Mesenchymal stem cell (in vitro differentiated cells and primary cell): ENCODE results near the gene GNG8.

Source experiments
- DNase-seq: peaks from one replicate; pipeline ENCODE4 v3.0.0-alpha.2; 2013
- H2AFZ ChIP-seq: one replicate; pipeline ENCODE4 v1.6.1; 2013; ENCODE audit warnings: low read depth, mild to moderate bottlenecking, control low read depth, inconsistent platforms, low read length, moderate library complexity
- H2AK5ac ChIP-seq: 2 replicates; pipeline ENCODE4 v1.6.1; 2013; ENCODE audit warnings: low read length, moderate library complexity, mild to moderate bottlenecking, inconsistent platforms; ENCODE audit not compliant: severe bottlenecking
- H2BK120ac ChIP-seq: one replicate; pipeline ENCODE4 v1.6.1; 2013; ENCODE audit warnings: low read depth, mild to moderate bottlenecking, inconsistent platforms, low read length, moderate library complexity
- H2BK12ac ChIP-seq, 2 experiments: one replicate each; pipeline ENCODE4 v1.6.1; 2013; ENCODE audit warnings: inconsistent platforms in 2 of 2, low read length in 2 of 2, mild to moderate bottlenecking in 2 of 2, moderate library complexity in 2 of 2, control low read depth in 1 of 2
- H2BK15ac ChIP-seq: one replicate; pipeline ENCODE4 v1.6.1; 2013; ENCODE audit warnings: mild to moderate bottlenecking, low read depth, inconsistent platforms; ENCODE audit not compliant: poor library complexity, severe bottlenecking
- H2BK5ac ChIP-seq: 2 replicates; pipeline ENCODE4 v1.6.1; 2013; ENCODE audit warnings: low read depth, mild to moderate bottlenecking, low read length, control low read depth, inconsistent platforms; ENCODE audit not compliant: poor library complexity, severe bottlenecking
- H3K14ac ChIP-seq, 2 experiments: one replicate each; pipeline ENCODE4 v1.6.1; 2013; ENCODE audit warnings: inconsistent platforms in 2 of 2, low read length in 2 of 2, control low read depth in 1 of 2, mild to moderate bottlenecking in 1 of 2, moderate library complexity in 1 of 2
- H3K18ac ChIP-seq, 2 experiments: one replicate each; pipeline ENCODE4 v1.6.1; 2013; ENCODE audit warnings: inconsistent platforms in 2 of 2, low read length in 2 of 2, control low read depth in 1 of 2, low read depth in 1 of 2, mild to moderate bottlenecking in 1 of 2
- H3K23ac ChIP-seq, 2 experiments: one replicate each; pipeline ENCODE4 v1.6.1; 2013; ENCODE audit warnings: inconsistent platforms in 2 of 2, low read length in 2 of 2, mild to moderate bottlenecking in 2 of 2, moderate library complexity in 2 of 2, control low read depth in 1 of 2
- H3K27ac ChIP-seq: 2 replicates; pipeline ENCODE4 v1.5.1; 2013; ENCODE audit warnings: mild to moderate bottlenecking, moderate library complexity, low read length, control low read depth, inconsistent platforms; ENCODE audit not compliant: poor library complexity, severe bottlenecking
- H3K27me3 ChIP-seq, 2 experiments: 2 replicates each; pipeline versions ENCODE4 v1.6.1 to v1.7.0; 2013; ENCODE audit warnings: low read length in 2 of 2, mild to moderate bottlenecking in 2 of 2, moderate library complexity in 2 of 2, control low read depth in 1 of 2, inconsistent platforms in 1 of 2; ENCODE audit not compliant: control insufficient read depth in 1 of 2, insufficient read depth in 1 of 2
- H3K36me3 ChIP-seq, 2 experiments: 2 replicates each; pipeline versions ENCODE4 v1.6.1 to v1.7.0; 2013; ENCODE audit warnings: low read length in 2 of 2, control low read depth in 1 of 2, inconsistent platforms in 1 of 2, low read depth in 1 of 2, mild to moderate bottlenecking in 1 of 2; ENCODE audit not compliant: insufficient read depth in 2 of 2, control insufficient read depth in 1 of 2
- H3K4ac ChIP-seq, 2 experiments: one replicate each; pipeline ENCODE4 v1.6.1; 2013; ENCODE audit warnings: inconsistent platforms in 2 of 2, low read length in 2 of 2, mild to moderate bottlenecking in 2 of 2, moderate library complexity in 2 of 2, control low read depth in 1 of 2, low read depth in 1 of 2
- H3K4me1 ChIP-seq: 2 replicates; pipeline ENCODE4 v1.6.1; 2013; ENCODE audit warnings: low read depth, low read length, control low read depth; ENCODE audit not compliant: control insufficient read depth, insufficient read depth
- H3K4me2 ChIP-seq: 2 replicates; pipeline ENCODE4 v1.6.1; 2013; ENCODE audit warnings: low read length, mild to moderate bottlenecking, inconsistent platforms; ENCODE audit not compliant: poor library complexity, severe bottlenecking
- H3K4me3 ChIP-seq, 2 experiments: 2 replicates each; pipeline versions ENCODE4 v1.5.1 to v1.7.0; 2013; ENCODE audit warnings: low read length in 2 of 2, mild to moderate bottlenecking in 2 of 2, control low read depth in 1 of 2, low read depth in 1 of 2; ENCODE audit not compliant: insufficient read depth in 1 of 2
- H3K79me1 ChIP-seq: replicated peaks from 2 replicates; pipeline ENCODE4 v1.6.1; 2013; ENCODE audit warnings: mild to moderate bottlenecking, control low read depth, low read length, inconsistent platforms; ENCODE audit not compliant: poor library complexity, severe bottlenecking
- H3K9ac ChIP-seq: 2 replicates; pipeline ENCODE4 v1.7.0; 2013; ENCODE audit warnings: mild to moderate bottlenecking, low read length, moderate library complexity
- H3K9me3 ChIP-seq: 2 replicates; pipeline ENCODE4 v1.7.0; 2013; ENCODE audit warnings: mild to moderate bottlenecking, low read length; ENCODE audit not compliant: control insufficient read depth
- H4K8ac ChIP-seq: one replicate; pipeline ENCODE4 v1.6.1; 2013; ENCODE audit warnings: inconsistent platforms, mild to moderate bottlenecking, low read length, moderate library complexity
- H4K91ac ChIP-seq: one replicate; pipeline ENCODE4 v1.6.1; 2013; ENCODE audit warnings: mild to moderate bottlenecking, low read length, inconsistent platforms
- WGBS: methylation state at CpG from one replicate; pipeline ENCODE4 v1.1.7; 2013; ENCODE audit warnings: mixed read lengths; 5-methylcytosine and 5-hydroxymethylcytosine counted together

Gene GNG8

DNA sequence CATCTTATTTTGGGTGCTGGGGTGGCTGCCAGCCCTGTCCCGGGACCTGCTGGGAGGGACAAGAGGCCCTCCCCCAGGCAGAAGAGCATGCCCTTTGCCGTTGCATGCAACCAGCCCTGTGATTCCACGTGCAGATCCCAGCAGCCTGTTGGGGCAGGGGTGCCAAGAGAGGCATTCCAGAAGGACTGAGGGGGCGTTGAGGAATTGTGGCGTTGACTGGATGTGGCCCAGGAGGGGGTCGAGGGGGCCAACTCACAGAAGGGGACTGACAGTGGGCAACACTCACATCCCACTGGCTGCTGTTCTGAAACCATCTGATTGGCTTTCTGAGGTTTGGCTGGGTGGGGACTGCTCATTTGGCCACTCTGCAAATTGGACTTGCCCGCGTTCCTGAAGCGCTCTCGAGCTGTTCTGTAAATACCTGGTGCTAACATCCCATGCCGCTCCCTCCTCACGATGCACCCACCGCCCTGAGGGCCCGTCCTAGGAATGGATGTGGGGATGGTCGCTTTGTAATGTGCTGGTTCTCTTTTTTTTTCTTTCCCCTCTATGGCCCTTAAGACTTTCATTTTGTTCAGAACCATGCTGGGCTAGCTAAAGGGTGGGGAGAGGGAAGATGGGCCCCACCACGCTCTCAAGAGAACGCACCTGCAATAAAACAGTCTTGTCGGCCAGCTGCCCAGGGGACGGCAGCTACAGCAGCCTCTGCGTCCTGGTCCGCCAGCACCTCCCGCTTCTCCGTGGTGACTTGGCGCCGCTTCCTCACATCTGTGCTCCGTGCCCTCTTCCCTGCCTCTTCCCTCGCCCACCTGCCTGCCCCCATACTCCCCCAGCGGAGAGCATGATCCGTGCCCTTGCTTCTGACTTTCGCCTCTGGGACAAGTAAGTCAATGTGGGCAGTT lies 26.2 kb downstream of the GNG8 start:
- H3K27ac ChIP-seq, result no peak overlapping the region
- no peak overlapping the region for H3K14ac ChIP-seq
- H2BK12ac ChIP-seq, result no peak overlapping the region
- H2AFZ ChIP-seq, result no peak overlapping the region
- H3K79me1 ChIP-seq, result peaks cover 34% of the 10 kb centered on the region
- no peaks in the 10 kb centered on the region for H3K9me3 ChIP-seq
- no peak overlapping the region for H2BK15ac ChIP-seq
- no peak overlapping the region for H2BK120ac ChIP-seq
- no peak overlapping the region for H3K18ac ChIP-seq
- no peak overlapping the region for H2BK5ac ChIP-seq
- no peak overlapping the region for H3K23ac ChIP-seq
- H3K36me3 ChIP-seq, result peaks cover 56 to 64% of the 10 kb centered on the region in 2 experiments
- H3K27me3 ChIP-seq, result no peaks in the 10 kb centered on the region
- DNase-seq, result no peak
- H3K4me2 ChIP-seq, result no peak overlapping the region
- H3K4ac ChIP-seq, result no peak overlapping the region
- H3K4me3 ChIP-seq, result no peak overlapping the region
- peaks cover 2% of the 10 kb centered on the region for H3K4me1 ChIP-seq
- no peak overlapping the region for H2AK5ac ChIP-seq
- WGBS, result 92% methylated on average over 25 of the region's 30 CpGs
- H4K8ac ChIP-seq, result no peak overlapping the region
- H3K9ac ChIP-seq, result no peak overlapping the region
- H4K91ac ChIP-seq, result no peak overlapping the region

- H2AFZ ChIP-seq, result no peak overlapping the region
- H3K14ac ChIP-seq, result no peak overlapping the region
- H3K27ac ChIP-seq, result no peak overlapping the region
- no peak overlapping the region for H2BK120ac ChIP-seq
- no peaks in the 10 kb centered on the region for H3K9me3 ChIP-seq
- DNase-seq, result no peak
- no peak overlapping the region for H3K9ac ChIP-seq
- H2BK12ac ChIP-seq, result no peak overlapping the region
- H2BK5ac ChIP-seq, result no peak overlapping the region
- no peak overlapping the region for H3K18ac ChIP-seq
- H4K91ac ChIP-seq, result no peak overlapping the region
- no peak overlapping the region for H3K4me3 ChIP-seq
- H4K8ac ChIP-seq, result no peak overlapping the region
- H3K4me2 ChIP-seq, result no peak overlapping the region
- 96% methylated on average over 27 of the region's 27 CpGs for WGBS
- H3K4me1 ChIP-seq, result peaks cover 7% of the 10 kb centered on the region
- H3K27me3 ChIP-seq, result no peaks in the 10 kb centered on the region
- no peak overlapping the region for H3K4ac ChIP-seq
- peaks cover 56 to 67% of the 10 kb centered on the region in 2 experiments for H3K36me3 ChIP-seq
- no peak overlapping the region for H2BK15ac ChIP-seq
- no peak overlapping the region for H3K23ac ChIP-seq
- peaks cover 34% of the 10 kb centered on the region for H3K79me1 ChIP-seq
- no peak overlapping the region for H2AK5ac ChIP-seq
Measured at GRCh38 chr19:46608581-46609345, 27.2 kb downstream of the GNG8 start.

DNA sequence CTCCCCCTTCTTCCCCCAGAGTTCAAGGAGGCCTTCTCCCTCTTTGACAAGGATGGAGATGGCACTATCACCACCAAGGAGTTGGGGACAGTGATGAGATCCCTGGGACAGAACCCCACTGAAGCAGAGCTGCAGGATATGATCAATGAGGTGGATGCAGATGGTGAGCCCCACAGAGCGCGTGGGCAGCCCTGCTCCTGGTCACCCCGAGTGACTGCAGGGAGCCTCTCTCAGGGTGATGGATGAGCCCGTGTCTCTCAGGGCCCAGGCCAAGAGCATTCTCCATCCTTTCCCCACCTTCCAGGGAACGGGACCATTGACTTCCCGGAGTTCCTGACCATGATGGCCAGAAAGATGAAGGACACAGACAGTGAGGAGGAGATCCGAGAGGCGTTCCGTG lies 27.8 kb downstream of the GNG8 start:
- H3K18ac ChIP-seq, result no peak overlapping the region
- H3K9me3 ChIP-seq, result no peaks in the 10 kb centered on the region
- H2BK12ac ChIP-seq, result no peak overlapping the region
- no peak overlapping the region for H3K4me2 ChIP-seq
- no peak overlapping the region for H3K4ac ChIP-seq
- peaks cover 56 to 70% of the 10 kb centered on the region in 2 experiments for H3K36me3 ChIP-seq
- H2BK5ac ChIP-seq, result no peak overlapping the region
- no peak overlapping the region for H3K23ac ChIP-seq
- H3K14ac ChIP-seq, result no peak overlapping the region
- H2BK120ac ChIP-seq, result no peak overlapping the region
- H2AK5ac ChIP-seq, result no peak overlapping the region
- H2BK15ac ChIP-seq, result no peak overlapping the region
- peaks cover 34% of the 10 kb centered on the region for H3K79me1 ChIP-seq
- no peak overlapping the region for H2AFZ ChIP-seq
- no peak overlapping the region for H4K8ac ChIP-seq
- no peak overlapping the region for H3K9ac ChIP-seq
- DNase-seq, result no peak
- no peaks in the 10 kb centered on the region for H3K27me3 ChIP-seq
- peaks cover 11% of the 10 kb centered on the region for H3K4me1 ChIP-seq
- no peak overlapping the region for H3K27ac ChIP-seq
- H3K4me3 ChIP-seq, result no peak overlapping the region
- no peak overlapping the region for H4K91ac ChIP-seq
- WGBS, result 96% methylated on average over 9 of the region's 9 CpGs

DNA sequence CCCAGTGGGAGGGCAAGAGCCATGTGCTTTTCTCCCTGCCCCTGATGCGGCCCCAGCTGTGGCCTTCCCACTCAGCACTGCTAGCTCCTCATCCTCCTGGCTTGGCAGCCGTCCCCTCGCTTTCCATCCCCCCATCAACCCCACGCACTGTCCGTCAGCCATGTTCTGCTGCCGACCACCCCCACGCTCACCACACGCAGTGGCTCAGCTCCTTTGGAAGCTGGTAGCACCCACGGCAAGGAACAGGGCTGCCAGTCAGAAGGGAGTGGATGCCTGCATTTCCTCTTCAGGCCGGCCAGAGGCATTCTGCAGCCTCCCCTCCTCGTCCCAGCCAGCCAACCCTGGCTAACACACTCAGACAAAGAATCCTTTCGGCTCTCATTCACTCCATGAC lies 28.6 kb downstream of the GNG8 start:
- Histone ChIP-seq H3K4ac (no peak overlapping the region), H4K91ac (no peak overlapping the region), H3K4me3 (no peak overlapping the region), H4K8ac (no peak overlapping the region), H3K18ac (no peak overlapping the region), H2BK5ac (no peak overlapping the region), H2AK5ac (no peak overlapping the region), H3K4me2 (no peak overlapping the region), H3K4me1 (peaks cover 19% of the 10 kb centered on the region), H3K36me3 (peaks cover 56 to 70% of the 10 kb centered on the region in 2 experiments), H2BK15ac (no peak overlapping the region), H2BK12ac (no peak overlapping the region), H3K27ac (no peak overlapping the region), H3K23ac (no peak overlapping the region), H3K9ac (no peak overlapping the region), H3K79me1 (peaks cover 34% of the 10 kb centered on the region), H2AFZ (no peak overlapping the region), H3K9me3 (no peaks in the 10 kb centered on the region), H2BK120ac (no peak overlapping the region), H3K14ac (no peak overlapping the region), H3K27me3 (no peaks in the 10 kb centered on the region)
- DNase-seq, result no peak
- WGBS, result 98% methylated on average over 12 of the region's 12 CpGs
